Hepatocyte (in vitro differentiated cells): ENCODE measurements around the gene SPON2. TPM values are rescaled to one million over a fixed set of nuclear protein-coding genes. Genes with fewer than 3 reads are reported as not detected.

Experiments
- DNase-seq: peaks from one replicate; pipeline ENCODE4 v3.0.0-alpha.2; 2016; ENCODE audit warnings: low spot score
- H2AFZ ChIP-seq: fragments of 200-600 bp; sonication (generic); 2 replicates; pipeline ENCODE4 v1.6.0; 2016; ENCODE audit warnings: antibody characterized with exemption, mild to moderate bottlenecking
- H3K27ac ChIP-seq: fragments of 200-600 bp; sonication (generic); 2 replicates; pipeline ENCODE4 v1.5.1; 2016; ENCODE audit warnings: mild to moderate bottlenecking
- H3K27me3 ChIP-seq: fragments of 200-600 bp; sonication (generic); 2 replicates; pipeline ENCODE4 v1.6.1; 2016
- H3K36me3 ChIP-seq: fragments of 200-600 bp; sonication (generic); replicated peaks from 2 replicates; pipeline ENCODE4 v1.5.1; 2016; ENCODE audit warnings: low read depth; ENCODE audit not compliant: insufficient read depth
- H3K4me1 ChIP-seq: fragments of 200-600 bp; sonication (generic); 2 replicates; pipeline ENCODE4 v1.5.1; 2016; ENCODE audit warnings: mild to moderate bottlenecking, moderate library complexity; ENCODE audit not compliant: insufficient read depth
- H3K4me2 ChIP-seq: fragments of 200-600 bp; sonication (generic); 2 replicates; pipeline ENCODE4 v1.6.0; 2016
- H3K4me3 ChIP-seq: fragments of 200-600 bp; sonication (generic); 2 replicates; pipeline ENCODE4 v1.5.1; 2016; ENCODE audit warnings: mild to moderate bottlenecking
- H3K79me2 ChIP-seq: fragments of 200-600 bp; sonication (generic); 2 replicates; pipeline ENCODE4 v1.6.0; 2017; ENCODE audit warnings: mild to moderate bottlenecking
- H3K9me2 ChIP-seq: fragments of 200-600 bp; sonication (generic); replicated peaks from 2 replicates; pipeline ENCODE4 v1.6.0; 2017; ENCODE audit warnings: mild to moderate bottlenecking; ENCODE audit not compliant: insufficient read depth
- H3K9me3 ChIP-seq: fragments of 200-600 bp; sonication (generic); 2 replicates; pipeline ENCODE4 v1.5.1; 2016; ENCODE audit warnings: low read depth, mild to moderate bottlenecking
- H4K20me1 ChIP-seq: fragments of 200-600 bp; sonication (generic); 2 replicates; pipeline ENCODE4 v1.6.0; 2016; ENCODE audit warnings: mild to moderate bottlenecking; ENCODE audit not compliant: insufficient read depth, poor library complexity, severe bottlenecking
- CTCF ChIP-seq: fragments of 200-600 bp; sonication (generic); IDR thresholded peaks from 2 replicates; pipeline ENCODE4 v1.5.1; 2016; ENCODE audit warnings: antibody characterized with exemption, mild to moderate bottlenecking; ENCODE audit not compliant: poor library complexity
- EZH2 ChIP-seq: fragments of 200-600 bp; sonication (generic); IDR thresholded peaks from 2 replicates; pipeline ENCODE4 v1.6.1; 2016; ENCODE audit warnings: antibody characterized with exemption, mild to moderate bottlenecking, borderline replicate concordance
- EZH2phosphoT487 ChIP-seq: fragments of 200-600 bp; sonication (generic); IDR thresholded peaks from one replicate; pipeline ENCODE4 v1.6.1; 2018; ENCODE audit warnings: antibody characterized with exemption, mild to moderate bottlenecking, low read depth, moderate library complexity; ENCODE audit not compliant: unreplicated experiment, severe bottlenecking
- WGBS: methylation state at CpG from one replicate; pipeline ENCODE4 v1.1.6; 2016; ENCODE audit warnings: low lambda C conversion rate; ENCODE audit errors: missing lambda C conversion rate; 5-methylcytosine and 5-hydroxymethylcytosine counted together
- polyA plus RNA-seq: library from polyadenylated mRNA; unstranded; fragments of >200 nt; fragmentation: Nextera tagmentation; extraction: Ambion mirVana; gene quantifications from 2 replicates; pipeline ENCODE4 v1.2.1, GENCODE V29; 2016
- total RNA-seq: library from RNA; depleted of rRNA; stranded (reverse); fragments of >200 nt; gene quantifications from 2 replicates; pipeline ENCODE4 v1.2.3, GENCODE V29; 2014

SPON2 gene
- total and polyA plus RNA-seq, 2 experiments from 2014 or later: 403 to 1,210 TPM

GRCh38 chr4:1176398-1177273 lies 4.3 kb upstream of the SPON2 start:
- TF ChIP-seq EZH2phosphoT487 (no peak), EZH2 (no peak), CTCF (no peak)
- H3K9me3 ChIP-seq: peaks cover 2% of the 10 kb centered on the region

GRCh38 chr4:1175635-1176229 lies 3.3 kb upstream of the SPON2 start:
- Histone ChIP-seq H4K20me1 (peaks cover 6% of the 10 kb centered on the region), H2AFZ (no peak overlapping the region), H3K9me2 (no peaks in the 10 kb centered on the region), H3K9me3 (no peaks in the 10 kb centered on the region), H3K4me2 (no peak overlapping the region), H3K4me3 (no peak overlapping the region), H3K36me3 (no peaks in the 10 kb centered on the region), H3K27ac (no peak overlapping the region), H3K79me2 (peaks cover 9% of the 10 kb centered on the region), H3K4me1 (peaks cover 30% of the 10 kb centered on the region), H3K27me3 (peaks cover 15% of the 10 kb centered on the region)
- TF ChIP-seq CTCF (no peak), EZH2 (no peak), EZH2phosphoT487 (no peak)
- no peak for DNase-seq
- 95% methylated on average over 7 of the region's 7 CpGs for WGBS

More at GRCh38 chr4:1176398-1177273, 4.3 kb upstream of the SPON2 start:
- H3K79me2 ChIP-seq: peaks cover 2% of the 10 kb centered on the region
- H2AFZ ChIP-seq: no peak overlapping the region
- H3K4me2 ChIP-seq: no peak overlapping the region
- H3K9me2 ChIP-seq: no peaks in the 10 kb centered on the region
- DNase-seq: no peak
- no peaks in the 10 kb centered on the region for H3K36me3 ChIP-seq
- H3K27me3 ChIP-seq: peaks cover 7% of the 10 kb centered on the region
- H3K4me1 ChIP-seq: peaks cover 21% of the 10 kb centered on the region
- no peak overlapping the region for H3K27ac ChIP-seq
- WGBS: 86% methylated on average over 1 of the region's 1 CpG
- no peak overlapping the region for H3K4me3 ChIP-seq
- H4K20me1 ChIP-seq: no peaks in the 10 kb centered on the region

GRCh38 chr4:1174941-1175634 lies 2.7 kb upstream of the SPON2 start:
- no peak overlapping the region for H2AFZ ChIP-seq
- TF ChIP-seq EZH2 (no peak), EZH2phosphoT487 (no peak), CTCF (no peak)
- 94% methylated on average over 20 of the region's 20 CpGs for WGBS
- no peak overlapping the region for H3K4me2 ChIP-seq
- no peak overlapping the region for H3K27ac ChIP-seq
- H3K36me3 ChIP-seq: no peaks in the 10 kb centered on the region
- peaks cover 30% of the 10 kb centered on the region for H3K4me1 ChIP-seq
- peaks cover 8% of the 10 kb centered on the region for H4K20me1 ChIP-seq
- no peaks in the 10 kb centered on the region for H3K9me2 ChIP-seq
- H3K27me3 ChIP-seq: peaks cover 21% of the 10 kb centered on the region
- no peaks in the 10 kb centered on the region for H3K9me3 ChIP-seq
- H3K4me3 ChIP-seq: no peak overlapping the region
- peak; percentile 5 for DNase-seq
- peaks cover 12% of the 10 kb centered on the region for H3K79me2 ChIP-seq
